Activated CD8-positive, alpha-beta T cell treated with anti-CD3 and anti-CD28 coated beads for 36 hours (primary cell): ENCODE results near the gene AGBL4. TPM values are rescaled to one million over a fixed set of nuclear protein-coding genes. Genes with fewer than 3 reads are reported as not detected.

ENCODE experiments used
- ATAC-seq: fragments of 200-7000 bp; cut with Tn5 transposase; one replicate; pipeline ENCODE4 v1.10.0; 2021; ENCODE audit warnings: mild to moderate bottlenecking, moderate library complexity
- CTCF ChIA-PET: fragments of 350-600 bp; sonication (Branson Sonifier 250); formaldehyde crosslinking; loops from one replicate; lab custom pipeline; 2021; ENCODE audit warnings: antibody characterized with exemption; lab: Charles Lee
- POLR2A ChIA-PET: fragments of 350-600 bp; sonication (Branson Sonifier 250); formaldehyde crosslinking; loops from one replicate; lab custom pipeline; 2021; ENCODE audit warnings: antibody characterized with exemption; lab: Charles Lee
- DNase-seq: peaks from one replicate; pipeline ENCODE4 v3.0.0-alpha.2; 2020
- H3K27ac Mint-ChIP-seq: one replicate; pipeline ENCODE4 v1.8.0; 2021; ENCODE audit warnings: mild to moderate bottlenecking, mixed read lengths
- H3K27me3 Mint-ChIP-seq: one replicate; pipeline ENCODE4 v1.8.0; 2021; ENCODE audit warnings: mixed read lengths
- H3K36me3 Mint-ChIP-seq: one replicate; pipeline ENCODE4 v1.8.0; 2021; ENCODE audit warnings: low read depth, mixed read lengths
- H3K4me1 Mint-ChIP-seq: one replicate; pipeline ENCODE4 v1.8.0; 2021; ENCODE audit warnings: low read depth, mixed read lengths
- H3K4me3 Mint-ChIP-seq: one replicate; pipeline ENCODE4 v1.8.0; 2021; ENCODE audit warnings: mild to moderate bottlenecking, moderate library complexity, mixed read lengths
- H3K9me3 Mint-ChIP-seq: one replicate; pipeline ENCODE4 v1.8.0; 2021; ENCODE audit warnings: mixed read lengths
- intact Hi-C: fragments of 100-400 bp; cut with micrococcal nuclease; formaldehyde crosslinking; loops from one replicate; pipeline ENCODE4 v1.10.0; 2022
- total RNA-seq, 2 experiments: library from RNA; stranded (reverse); gene quantifications; one replicate each; pipeline ENCODE4 v1.2.3, GENCODE V29; 2021
- TF ChIP-seq, protein P1 (sequence below): fragments of 200-600 bp; IDR thresholded peaks from one replicate; pipeline ENCODE4 v1.8.0; 2022; ENCODE audit warnings: antibody characterized with exemption, mild to moderate bottlenecking

The AGBL4 gene
- total RNA-seq, 2 experiments from 2014 or later: 0.14 TPM; not detected in 1

DNA sequence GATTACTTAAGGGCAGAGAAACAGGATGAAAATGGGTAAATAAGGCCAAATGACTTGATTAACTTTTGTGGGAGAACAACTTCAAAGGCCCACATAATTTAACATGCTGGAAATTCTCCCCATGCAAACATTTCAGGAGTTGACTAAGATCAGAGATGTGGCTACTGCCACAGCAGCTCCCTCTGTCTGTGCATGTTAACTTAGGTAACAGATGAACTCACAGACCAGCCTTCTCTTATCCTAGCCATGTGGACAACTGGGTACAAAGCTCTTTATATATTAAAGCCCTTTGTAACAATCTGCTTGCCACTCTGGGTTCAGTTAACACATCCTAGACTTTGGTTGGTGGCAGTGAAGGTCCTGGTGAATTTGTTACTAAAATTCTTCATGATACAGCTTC lies 1280.3 kb downstream of the AGBL4 start:
- POLR2A ChIA-PET: interaction anchor here (1.1 kb wide), 1 partner anchor 24 kb away, joined by 3 read pairs; no protein-coding TSS in a partner anchor
- no peak overlapping the region for H3K4me3 Mint-ChIP-seq
- no peaks in the 10 kb centered on the region for H3K4me1 Mint-ChIP-seq
- no peak overlapping the region for H3K27ac Mint-ChIP-seq
- no peaks in the 10 kb centered on the region for H3K27me3 Mint-ChIP-seq
- DNase-seq (no peak), ATAC-seq (no peak)
- intact Hi-C loops: no loop called here
- H3K9me3 Mint-ChIP-seq: no peaks in the 10 kb centered on the region
- H3K36me3 Mint-ChIP-seq: peaks cover 62% of the 10 kb centered on the region
- CTCF ChIA-PET: interaction anchor here (1.1 to 1.3 kb wide), 2 partner anchors 9 to 66 kb away, joined by 3 to 6 read pairs; no protein-coding TSS in a partner anchor
- TF ChIP-seq, protein P1, sequence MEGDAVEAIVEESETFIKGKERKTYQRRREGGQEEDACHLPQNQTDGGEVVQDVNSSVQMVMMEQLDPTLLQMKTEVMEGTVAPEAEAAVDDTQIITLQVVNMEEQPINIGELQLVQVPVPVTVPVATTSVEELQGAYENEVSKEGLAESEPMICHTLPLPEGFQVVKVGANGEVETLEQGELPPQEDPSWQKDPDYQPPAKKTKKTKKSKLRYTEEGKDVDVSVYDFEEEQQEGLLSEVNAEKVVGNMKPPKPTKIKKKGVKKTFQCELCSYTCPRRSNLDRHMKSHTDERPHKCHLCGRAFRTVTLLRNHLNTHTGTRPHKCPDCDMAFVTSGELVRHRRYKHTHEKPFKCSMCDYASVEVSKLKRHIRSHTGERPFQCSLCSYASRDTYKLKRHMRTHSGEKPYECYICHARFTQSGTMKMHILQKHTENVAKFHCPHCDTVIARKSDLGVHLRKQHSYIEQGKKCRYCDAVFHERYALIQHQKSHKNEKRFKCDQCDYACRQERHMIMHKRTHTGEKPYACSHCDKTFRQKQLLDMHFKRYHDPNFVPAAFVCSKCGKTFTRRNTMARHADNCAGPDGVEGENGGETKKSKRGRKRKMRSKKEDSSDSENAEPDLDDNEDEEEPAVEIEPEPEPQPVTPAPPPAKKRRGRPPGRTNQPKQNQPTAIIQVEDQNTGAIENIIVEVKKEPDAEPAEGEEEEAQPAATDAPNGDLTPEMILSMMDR: no peak

DNA sequence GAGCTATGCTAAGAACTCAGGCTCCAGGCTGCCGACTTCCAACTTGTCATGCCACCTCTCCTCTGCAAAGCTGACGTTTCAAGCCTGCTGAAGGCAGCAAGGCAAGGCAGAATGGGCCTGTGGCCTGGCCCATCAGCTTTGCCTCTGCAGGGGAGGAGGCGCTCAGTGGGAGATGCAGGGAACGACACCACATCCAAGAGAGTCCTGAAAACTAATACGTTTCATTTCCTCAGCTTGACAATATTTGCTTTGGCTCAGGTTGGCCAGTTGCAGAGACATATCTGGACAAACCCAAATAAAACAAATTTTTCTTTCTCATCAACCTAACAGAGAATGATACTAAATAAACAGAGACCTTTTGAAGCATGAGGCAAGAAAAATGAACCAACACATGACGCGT lies 1282.4 kb downstream of the AGBL4 start:
- Mint-ChIP-seq H3K9me3 (no peaks in the 10 kb centered on the region), H3K27ac (no peak overlapping the region), H3K36me3 (peaks cover 66% of the 10 kb centered on the region), H3K27me3 (no peaks in the 10 kb centered on the region), H3K4me1 (no peaks in the 10 kb centered on the region), H3K4me3 (no peak overlapping the region)
- no peak for DNase-seq
- no peak for ATAC-seq
- intact Hi-C loops: loop anchor here (2.0 kb wide), 1 partner anchor 71 kb away; no protein-coding TSS in a partner anchor
- ChIA-PET POLR2A (interaction anchor here (1.4 kb wide), 1 partner anchor 31 kb away, joined by 4 read pairs; no protein-coding TSS in a partner anchor), CTCF (no interaction called here)
- TF ChIP-seq, protein P1: no peak

DNA sequence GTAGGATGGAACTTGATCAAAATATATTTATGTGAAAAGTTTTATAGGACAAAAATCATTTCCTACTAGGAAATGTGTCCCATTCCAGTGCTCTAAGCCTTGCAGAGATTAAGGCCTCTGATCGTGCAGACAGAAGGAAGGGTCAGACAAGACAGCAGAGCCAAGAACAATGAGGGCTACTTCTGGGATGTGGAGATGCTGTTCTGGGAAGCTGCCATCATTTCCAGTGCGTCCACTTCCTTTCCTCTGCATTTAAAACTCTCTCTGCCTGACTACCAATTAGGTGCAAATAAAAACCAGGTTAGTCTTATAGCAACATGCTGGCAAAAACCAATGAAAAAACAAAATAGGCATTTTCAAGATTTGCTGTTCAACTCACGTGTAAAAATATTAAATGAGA lies 1283.1 kb downstream of the AGBL4 start:
- POLR2A ChIA-PET: interaction anchor here (1.4 kb wide), 1 partner anchor 31 kb away, joined by 4 read pairs; no protein-coding TSS in a partner anchor
- Mint-ChIP-seq H3K4me3 (no peak overlapping the region), H3K9me3 (no peaks in the 10 kb centered on the region), H3K27me3 (no peaks in the 10 kb centered on the region), H3K36me3 (peaks cover 70% of the 10 kb centered on the region), H3K4me1 (no peaks in the 10 kb centered on the region), H3K27ac (no peak overlapping the region)
- no peak for DNase-seq
- CTCF ChIA-PET: no interaction called here
- intact Hi-C loops: loop anchor here (2.0 kb wide), 1 partner anchor 70 kb away; no protein-coding TSS in a partner anchor
- TF ChIP-seq, protein P1: no peak
- no peak for ATAC-seq

DNA sequence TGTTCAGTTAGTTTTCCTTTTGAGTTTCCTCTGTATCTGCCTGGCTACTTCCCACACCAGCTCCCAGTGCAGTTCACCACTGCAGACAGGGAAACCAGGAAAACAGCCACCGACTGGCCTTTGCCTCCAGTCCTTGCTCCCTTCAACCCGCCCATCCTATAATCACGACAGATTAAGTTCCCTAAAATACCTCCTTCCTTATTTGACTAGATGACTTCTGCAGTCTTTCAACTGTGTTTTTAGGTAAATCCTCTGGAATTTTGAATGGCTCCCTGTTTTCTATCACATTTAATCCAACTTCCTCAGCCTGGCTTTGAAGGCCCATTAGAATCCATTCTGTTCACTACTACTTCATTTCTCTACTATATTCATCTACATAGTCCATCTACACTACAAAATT lies 1284.7 kb downstream of the AGBL4 start:
- intact Hi-C loops: no loop called here
- Mint-ChIP-seq H3K4me3 (no peak overlapping the region), H3K27ac (no peak overlapping the region), H3K4me1 (no peaks in the 10 kb centered on the region), H3K9me3 (no peaks in the 10 kb centered on the region), H3K36me3 (peaks cover 70% of the 10 kb centered on the region), H3K27me3 (no peaks in the 10 kb centered on the region)
- DNase-seq (no peak), ATAC-seq (no peak)
- TF ChIP-seq, protein P1: no peak
- ChIA-PET POLR2A (no interaction called here), CTCF (no interaction called here)

DNA sequence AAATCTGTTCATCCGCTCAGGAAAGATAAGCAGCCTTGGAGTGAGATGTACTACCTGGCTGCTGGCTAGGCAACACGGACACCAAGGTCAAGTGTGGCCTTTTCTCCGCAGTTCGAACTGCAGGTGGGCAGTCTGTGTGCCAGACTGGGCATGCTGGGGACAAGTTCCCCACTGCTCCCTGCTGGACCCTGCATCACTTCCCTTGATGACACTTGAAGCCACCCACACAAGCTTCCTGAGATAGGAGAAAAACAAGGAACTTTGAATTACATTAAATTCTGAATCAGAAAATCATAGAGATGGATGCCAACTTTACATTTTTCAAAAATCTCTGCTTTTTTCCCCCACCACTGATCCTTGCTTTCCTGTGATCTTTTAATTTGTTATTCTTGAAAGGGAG lies 1285.4 kb downstream of the AGBL4 start:
- H3K4me1 Mint-ChIP-seq: no peaks in the 10 kb centered on the region
- intact Hi-C loops: no loop called here
- no peak overlapping the region for H3K27ac Mint-ChIP-seq
- TF ChIP-seq, protein P1: no peak
- DNase-seq: no peak
- no peaks in the 10 kb centered on the region for H3K27me3 Mint-ChIP-seq
- ChIA-PET CTCF (no interaction called here), POLR2A (no interaction called here)
- ATAC-seq: no peak
- H3K36me3 Mint-ChIP-seq: peaks cover 68% of the 10 kb centered on the region
- H3K9me3 Mint-ChIP-seq: no peaks in the 10 kb centered on the region
- no peak overlapping the region for H3K4me3 Mint-ChIP-seq
